ENCODE results near the gene FAM53A. TPM values are rescaled to one million over a fixed set of nuclear protein-coding genes. Genes with fewer than 3 reads are reported as not detected.
A peak's percentile ranks its signal among the peaks of the same experiment; 100 is the strongest.
"Not testable (repeated sequence)": the region's sequence is repeated elsewhere in the genome, so short reads cannot be mapped to it uniquely, and the experiment has no call there.

FAM53A gene
- total RNA-seq, 1 donor from 2014 or later: 2.0 TPM

DNA sequence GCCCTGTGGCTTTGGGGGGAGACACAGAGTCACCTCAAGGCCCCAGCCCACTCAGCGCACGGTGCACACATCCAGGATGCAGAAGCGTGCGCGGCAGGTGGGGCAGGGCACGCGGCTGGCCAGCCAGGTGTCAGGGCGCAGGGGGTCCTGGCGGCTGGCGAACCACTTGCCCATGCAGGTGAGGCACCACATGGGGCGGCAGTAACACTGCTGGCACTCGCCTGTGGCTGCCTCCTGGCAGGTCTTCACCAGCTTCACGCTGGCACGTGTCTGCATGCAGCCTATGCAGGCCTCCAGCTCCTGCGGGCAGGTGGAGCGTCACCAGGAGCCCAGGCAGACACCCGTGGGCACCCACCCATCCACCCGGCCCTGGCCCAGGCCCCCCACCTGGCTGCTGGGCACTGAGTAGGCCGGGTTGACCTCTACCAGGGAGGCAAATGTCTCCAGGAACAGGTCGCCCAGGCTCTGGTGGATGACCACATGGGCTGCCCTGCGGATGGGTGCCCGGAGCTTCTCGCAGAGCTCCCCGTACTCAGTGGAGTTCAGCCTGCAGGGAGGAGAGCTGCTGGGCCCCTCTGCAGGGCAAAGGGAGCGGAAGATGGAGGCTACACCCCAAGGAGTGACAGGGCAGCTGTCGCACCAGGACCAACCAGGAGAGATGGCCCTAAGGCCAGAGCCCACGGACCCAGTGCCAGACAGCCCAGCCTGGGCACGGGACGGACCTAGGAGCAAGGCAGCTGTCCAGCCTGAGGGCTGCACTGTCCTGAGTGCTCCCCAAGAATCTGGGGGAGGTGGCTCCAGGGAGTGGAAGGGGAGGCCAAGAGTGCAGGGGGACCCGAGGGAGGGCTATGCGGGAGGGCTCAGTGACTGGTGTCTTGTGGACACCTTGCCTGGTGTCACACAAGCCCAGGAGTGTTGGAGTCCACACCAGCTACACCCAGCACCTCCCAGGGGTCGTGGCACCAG, 33.3 kb upstream of the FAM53A start:
- no peak for DNase-seq

DNA sequence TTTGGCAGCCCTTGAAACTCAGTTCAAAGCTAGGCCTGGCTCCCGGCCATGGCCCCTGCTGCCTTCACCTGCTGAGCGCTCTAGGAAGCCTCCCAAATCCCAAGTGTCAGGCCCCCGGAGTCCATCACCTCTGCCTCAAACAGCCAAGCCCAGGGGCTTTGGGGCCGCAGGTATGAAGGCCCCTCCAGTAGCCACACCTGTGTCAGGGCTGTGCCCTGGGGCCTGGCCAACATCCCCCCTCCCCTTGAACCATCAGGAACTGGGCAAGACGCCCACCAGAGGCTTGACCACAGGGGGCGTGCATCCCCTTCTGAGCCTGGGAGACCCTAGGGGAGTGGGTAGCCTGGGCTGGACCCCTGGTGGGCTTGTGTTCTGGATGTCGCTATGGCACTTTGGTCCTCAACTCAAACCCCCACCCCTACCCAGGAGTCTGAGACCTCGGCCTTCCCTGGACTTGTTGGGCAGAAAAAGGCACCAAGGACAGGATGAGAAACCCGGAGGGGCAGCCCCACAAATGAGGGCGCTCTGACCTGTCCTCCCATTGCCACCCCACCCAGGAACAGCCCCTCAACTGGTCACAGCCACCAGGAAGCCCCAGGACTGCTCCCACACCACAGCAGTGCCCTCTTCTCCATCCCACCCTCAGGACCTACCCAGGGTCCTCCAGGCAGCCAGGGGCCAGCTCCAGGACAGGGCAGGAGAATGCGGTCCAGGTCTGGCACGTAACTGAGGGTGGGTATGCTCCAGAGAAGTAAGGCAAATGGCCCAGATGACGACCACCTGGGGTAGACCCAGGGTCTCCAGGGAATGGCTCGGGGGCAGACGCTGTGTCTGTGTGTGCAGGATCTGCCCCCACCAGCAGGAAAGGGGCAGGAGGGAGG, 32.2 kb upstream of the FAM53A start:
- DNase-seq: no peak

DNA sequence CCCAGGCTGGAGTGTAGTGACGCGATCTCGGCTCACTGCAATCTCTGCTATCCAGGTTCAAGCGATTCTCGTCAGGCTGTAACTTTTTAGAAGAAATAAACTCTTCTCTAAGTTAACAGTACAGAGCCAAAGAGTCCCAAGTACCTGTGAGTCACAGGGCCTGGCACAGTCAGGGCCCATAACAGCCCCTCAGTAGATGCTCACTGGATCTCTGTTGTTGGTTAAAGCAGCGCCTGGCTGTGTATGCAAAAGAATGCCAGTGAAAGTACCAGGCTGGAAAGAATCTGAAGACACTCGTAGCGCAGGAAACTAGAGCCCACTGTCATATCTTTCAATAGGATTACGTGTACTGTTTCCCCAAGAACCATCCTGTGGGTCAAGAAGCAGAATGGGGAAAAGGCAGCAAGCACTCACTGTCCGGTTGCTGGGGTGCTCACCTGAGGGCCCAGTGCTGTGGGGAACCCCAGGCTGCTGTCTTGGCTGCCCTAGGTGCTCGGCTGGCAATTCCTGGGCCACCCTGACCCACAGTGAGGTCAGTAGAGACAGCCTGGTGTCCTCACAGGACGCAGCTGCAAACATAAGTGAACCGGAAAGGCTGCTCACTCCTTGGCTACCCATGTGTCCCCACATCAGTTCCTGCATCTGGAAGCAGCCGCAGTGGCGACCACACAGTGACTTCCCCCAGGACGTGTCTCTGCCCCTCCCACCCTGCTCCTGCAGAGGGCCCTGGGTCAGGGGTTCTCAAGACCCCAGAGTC, 31.1 kb upstream of the FAM53A start:
- no peak for DNase-seq

- DNase-seq: no peak
Observed at GRCh38 chr4:1714303-1715001, 30.3 kb upstream of the FAM53A start.

DNA sequence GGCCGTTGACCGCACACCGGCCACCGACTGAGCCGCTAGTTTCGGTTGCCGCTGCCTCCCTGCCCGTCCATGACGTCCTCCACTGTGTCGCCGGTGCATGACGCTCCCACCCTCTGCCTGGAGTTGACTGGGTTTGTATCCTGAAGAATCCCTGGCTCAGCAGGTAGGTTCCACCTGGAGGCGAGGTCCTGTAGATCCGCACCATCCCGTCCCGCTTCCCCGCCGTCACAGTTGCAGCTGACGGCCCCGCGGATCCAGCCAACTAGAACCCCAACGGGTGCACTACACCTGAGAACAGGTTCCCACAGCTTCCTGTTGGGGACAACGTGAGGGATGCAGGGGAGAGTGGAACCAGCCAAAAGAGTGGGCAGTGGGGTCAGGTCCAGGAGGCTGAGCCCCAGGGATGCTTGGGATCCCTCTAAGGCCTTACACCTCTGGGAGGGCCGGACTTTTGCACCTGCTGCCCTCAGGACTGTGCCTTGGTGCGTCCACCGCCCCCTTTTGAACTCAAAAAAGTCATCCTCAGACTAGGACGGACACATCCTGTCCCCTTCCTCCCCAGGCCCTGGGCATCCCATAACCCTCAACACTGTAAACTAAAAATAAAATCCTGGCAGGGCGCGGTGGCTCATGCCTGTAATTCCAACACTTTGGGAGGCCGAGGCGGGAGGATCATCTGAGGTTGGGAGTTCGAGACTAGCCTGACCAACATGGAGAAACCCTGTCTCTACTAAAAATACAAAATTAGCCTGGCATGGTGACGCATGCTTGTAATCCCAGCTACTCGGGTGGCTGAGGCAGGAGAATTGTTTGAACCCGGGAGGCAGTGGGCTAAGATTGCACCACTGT, 29.1 kb upstream of the FAM53A start:
- no peak for DNase-seq

GRCh38 chr4:1712216-1713002, 28.3 kb upstream of the FAM53A start, which contains the start of gene SLBP:
Gene SLBP, minus strand, starts transcription at chr4:1712319. Its CDS starts 131 bp downstream, at chr4:1712188.
- DNase-seq: peak; percentile 89

DNA sequence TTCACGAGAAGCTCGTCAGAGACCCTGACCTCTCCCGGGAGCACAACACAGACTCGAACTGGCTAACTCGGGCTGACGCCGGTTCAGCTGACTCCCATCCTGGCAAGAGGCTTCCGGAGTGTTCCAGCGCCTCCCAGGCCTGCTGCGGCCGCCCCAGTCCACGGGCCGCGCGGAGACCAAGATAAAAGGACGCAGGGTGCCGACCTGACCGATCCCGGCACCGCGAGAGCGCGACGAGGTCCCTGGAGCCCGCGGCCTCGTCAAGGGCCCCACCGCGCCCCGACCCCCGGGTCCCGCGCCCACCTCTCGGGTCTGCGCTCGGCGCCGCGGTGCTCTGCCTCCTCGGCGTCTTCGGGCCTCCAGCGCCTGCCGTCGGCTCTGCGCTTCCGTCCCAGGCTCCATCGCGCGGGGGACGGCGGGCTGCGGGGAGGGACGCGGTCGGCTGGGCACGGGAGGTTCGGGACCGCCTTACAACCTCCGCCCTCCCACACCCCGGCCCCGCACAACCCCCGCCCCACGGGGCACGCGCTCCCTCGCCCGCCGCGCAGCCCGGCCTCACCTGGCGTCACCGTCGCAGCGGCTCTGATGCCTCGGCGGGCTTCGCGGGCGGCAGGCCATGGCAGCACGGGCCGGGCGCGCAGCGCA, 27.6 kb upstream of the FAM53A start:
- no peak for DNase-seq

- DNase-seq: no peak
Observed at GRCh38 chr4:1711055-1711570, 27.0 kb upstream of the FAM53A start.

- no peak for DNase-seq
Observed at GRCh38 chr4:1708581-1708980, 24.5 kb upstream of the FAM53A start.

DNA sequence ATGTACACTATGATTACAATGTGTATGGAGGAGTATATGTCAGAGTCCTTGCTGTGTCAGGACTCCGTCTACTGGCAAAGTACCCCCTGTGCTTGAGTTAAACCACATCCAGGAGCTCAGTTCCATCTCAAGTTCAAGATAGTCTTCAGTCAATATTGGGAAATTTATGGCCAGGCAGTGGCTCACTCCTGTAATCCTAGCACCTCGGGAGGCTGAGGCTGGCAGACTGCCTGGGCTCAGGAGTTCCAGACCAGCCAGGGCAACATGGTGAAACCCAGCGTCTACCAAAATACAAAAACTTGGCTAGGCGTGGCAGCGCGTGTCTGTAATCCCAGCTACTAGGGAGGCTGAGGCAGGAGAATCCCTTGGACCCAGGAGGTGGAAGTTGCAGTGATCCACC, 22.2 kb upstream of the FAM53A start:
- DNase-seq: no peak

DNA sequence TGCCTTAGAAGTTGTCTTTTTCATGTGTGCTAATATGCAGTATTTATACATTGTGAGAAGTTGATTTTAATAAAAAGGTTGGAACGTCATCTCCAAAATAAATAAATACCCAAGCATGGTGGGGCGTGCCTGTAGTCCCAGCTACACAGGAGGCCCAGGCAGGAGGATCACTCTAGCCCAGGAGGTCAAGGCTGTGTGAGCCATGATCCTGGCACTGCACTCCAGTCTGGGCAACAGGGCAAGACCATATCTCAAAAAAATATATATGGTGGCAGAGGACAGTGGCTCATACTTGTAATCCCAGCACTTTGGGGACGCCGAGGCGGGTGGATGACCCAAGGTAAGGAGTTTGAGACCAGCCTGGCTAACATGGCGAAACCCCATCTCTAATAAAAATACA, 21.6 kb upstream of the FAM53A start:
- no peak for DNase-seq

GRCh38 chr4:1703867-1704266, 19.8 kb upstream of the FAM53A start:
- DNase-seq: no peak

DNA sequence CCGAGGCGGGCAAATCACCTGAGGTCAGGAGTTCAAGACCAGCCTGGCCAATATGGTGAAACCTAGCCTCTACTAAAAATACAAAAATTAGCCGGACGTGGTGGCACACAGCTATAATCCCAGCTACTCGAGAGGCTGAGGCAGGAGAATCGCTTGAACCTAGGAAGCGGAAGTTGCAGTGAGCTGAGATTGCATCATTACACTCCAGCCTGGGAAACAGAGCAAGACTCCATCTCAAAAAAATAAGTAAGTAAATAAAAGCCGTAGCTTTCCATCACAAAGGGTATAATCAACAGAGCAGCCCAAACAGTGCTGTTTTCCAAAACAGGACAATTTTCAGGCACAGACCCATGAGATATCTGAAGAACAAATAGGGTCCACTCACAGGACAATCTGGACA, 17.6 kb upstream of the FAM53A start:
- not testable (repeated sequence) for DNase-seq

DNA sequence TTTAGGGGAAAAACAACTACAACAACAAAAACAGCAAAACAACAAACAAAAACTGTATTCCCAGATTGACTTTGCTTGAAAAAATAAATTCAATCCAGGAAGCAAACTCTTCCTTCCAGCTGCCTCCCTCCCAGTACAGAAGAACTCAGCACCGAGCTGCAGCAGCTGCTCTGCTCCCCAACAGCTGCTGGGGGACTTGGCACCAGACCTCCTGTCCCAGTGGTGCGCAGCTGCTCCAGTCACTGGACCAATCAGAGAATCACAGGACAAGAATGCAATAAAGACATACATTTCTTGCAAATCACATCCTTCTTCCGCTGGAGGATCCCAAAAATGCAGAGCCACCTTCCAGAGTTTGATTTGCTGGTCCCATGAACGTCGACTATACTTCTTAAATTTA, 11.8 kb upstream of the FAM53A start:
- DNase-seq: peak; percentile 35

DNA sequence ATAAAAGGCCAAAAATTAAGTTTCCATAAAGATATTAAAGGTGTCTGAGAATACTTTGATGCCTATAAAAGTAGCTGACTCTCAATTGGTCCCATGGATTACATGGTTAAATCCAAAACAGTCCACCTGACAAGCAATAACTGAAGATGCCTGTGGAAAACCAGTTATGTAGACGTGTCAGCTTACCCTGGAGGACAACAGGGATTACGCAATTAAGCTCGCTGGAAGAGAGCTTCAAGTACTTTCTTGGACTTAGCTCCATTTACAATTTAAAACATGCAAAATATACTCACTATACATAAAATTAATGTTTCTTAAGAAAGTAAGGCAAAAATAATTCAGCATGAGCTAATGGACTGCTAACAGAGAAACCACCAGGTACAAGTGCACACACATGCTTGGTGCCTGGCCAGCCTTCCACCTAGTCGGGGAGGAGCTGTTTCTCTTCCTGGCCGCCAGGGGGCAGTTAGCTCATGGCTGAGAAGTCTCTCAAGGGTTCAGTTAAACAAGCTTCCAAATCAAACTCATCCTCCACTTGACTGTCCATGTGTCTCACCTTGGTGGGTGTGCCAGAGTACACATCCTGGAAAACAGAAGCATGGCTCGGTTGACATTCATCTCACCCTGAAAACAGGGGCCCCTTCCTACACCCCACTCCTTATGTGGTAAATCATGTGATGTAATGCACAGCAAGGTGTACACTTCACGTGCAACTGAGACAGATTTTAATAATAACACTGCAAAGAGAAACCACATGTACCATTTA, 9.2 kb upstream of the FAM53A start:
- peak; percentile 34 for DNase-seq

DNA sequence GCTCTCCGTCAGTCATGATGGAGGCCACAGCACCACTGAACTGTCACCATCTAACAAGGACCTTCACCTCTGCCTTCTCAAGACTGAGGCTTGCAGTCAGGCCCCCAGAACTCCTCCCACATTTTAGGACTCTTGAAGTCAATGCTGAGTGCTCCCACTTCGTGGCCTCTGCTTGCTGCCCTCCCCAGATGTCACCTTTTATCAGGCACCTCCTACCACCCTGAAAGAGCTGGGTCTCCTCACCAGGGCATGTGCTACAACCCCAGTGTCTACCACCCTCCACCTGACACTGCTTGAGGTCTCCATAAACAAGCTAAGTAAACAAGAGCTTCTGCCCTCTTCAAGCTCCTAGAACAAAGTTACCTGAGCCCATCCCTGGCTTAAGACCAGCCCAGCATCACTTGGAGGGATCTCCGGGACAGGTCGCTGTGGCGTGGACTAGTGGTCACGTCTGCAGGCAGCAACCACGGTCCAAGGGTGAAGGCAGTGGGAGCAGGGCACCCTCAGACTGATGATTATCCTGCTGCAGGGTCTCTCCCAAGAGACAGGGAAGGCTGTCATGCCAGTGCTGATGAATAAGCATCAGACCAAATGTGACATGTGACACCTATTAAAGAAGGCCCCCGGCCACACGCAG, 7.7 kb upstream of the FAM53A start:
- DNase-seq: no peak

- DNase-seq: no peak
Observed at GRCh38 chr4:1690698-1691097, 6.6 kb upstream of the FAM53A start.

Data from skin of body (tissue), 2 donors.